Measurements from ENCODE around the gene DRP2.
"Not testable (repeated sequence)": the region's sequence is repeated elsewhere in the genome, so short reads cannot be mapped to it uniquely, and the experiment has no call there.

Gene DRP2, protein sequence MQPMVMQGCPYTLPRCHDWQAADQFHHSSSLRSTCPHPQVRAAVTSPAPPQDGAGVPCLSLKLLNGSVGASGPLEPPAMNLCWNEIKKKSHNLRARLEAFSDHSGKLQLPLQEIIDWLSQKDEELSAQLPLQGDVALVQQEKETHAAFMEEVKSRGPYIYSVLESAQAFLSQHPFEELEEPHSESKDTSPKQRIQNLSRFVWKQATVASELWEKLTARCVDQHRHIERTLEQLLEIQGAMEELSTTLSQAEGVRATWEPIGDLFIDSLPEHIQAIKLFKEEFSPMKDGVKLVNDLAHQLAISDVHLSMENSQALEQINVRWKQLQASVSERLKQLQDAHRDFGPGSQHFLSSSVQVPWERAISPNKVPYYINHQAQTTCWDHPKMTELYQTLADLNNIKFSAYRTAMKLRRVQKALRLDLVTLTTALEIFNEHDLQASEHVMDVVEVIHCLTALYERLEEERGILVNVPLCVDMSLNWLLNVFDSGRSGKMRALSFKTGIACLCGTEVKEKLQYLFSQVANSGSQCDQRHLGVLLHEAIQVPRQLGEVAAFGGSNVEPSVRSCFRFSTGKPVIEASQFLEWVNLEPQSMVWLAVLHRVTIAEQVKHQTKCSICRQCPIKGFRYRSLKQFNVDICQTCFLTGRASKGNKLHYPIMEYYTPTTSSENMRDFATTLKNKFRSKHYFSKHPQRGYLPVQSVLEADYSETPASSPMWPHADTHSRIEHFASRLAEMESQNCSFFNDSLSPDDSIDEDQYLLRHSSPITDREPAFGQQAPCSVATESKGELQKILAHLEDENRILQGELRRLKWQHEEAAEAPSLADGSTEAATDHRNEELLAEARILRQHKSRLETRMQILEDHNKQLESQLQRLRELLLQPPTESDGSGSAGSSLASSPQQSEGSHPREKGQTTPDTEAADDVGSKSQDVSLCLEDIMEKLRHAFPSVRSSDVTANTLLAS

DNA sequence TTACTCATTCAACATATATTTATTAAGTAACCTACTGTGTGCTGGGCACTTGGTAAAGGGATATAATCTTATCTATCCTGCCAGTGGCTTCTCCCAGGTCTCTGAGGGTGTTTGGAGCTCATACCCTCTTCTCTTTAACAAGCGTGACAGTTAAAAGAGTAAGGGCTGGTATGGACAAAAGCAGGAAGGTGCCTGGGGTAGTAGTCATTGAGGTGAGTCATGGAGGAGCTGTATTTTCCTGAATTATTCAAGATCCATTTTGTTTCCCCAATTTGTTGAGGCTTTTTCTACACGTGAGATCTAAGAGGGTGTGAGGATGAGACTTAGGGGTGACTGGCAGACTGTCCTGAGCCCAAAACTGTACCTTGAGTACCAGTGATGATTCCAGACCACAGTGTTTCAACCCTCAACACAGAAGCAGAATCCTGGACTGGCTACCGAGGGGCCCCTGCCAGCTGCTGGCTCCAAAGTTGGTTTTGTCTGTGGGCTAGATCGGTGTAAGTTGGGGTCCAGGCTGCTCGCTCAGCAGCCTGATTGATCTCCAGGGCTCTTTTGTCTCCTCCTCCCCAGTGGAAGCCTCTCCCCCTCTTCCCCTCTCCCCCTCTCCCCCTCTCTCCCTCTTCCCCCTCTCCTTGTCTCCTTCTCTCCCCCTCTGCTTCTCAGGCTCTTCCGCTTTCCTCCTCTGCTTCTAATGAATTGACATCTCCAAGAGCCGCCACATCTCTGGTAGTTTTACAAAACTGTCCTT is at the start of gene DRP2:
Gene DRP2 (plus strand): TSS at position 671 of the 748 bp plus-strand sequence. CDS start 11,862 bp downstream, outside the sequence.
- DNase-seq, result no peak

DNA sequence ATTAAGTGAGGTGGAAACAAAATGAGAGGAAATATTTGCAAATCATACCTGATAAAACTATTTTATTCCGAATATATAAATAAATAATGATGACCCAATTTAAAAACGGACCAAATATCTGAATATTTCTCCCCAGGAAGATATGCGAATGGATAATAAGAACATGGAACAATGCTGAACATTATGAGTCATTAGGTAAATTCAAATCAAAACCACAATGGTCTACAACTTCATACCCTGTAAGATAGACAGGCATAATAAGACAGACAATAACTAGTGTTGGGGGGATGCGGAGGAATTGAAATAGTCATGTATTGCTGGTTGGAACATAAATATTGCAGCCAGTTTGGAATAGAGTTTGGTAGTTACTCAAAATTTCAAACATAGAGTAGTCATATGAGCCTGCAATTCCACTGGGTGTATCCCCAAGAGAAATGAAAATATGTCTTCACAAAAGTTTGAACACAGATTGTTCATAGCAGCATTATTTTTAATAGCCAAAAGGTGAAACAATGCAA is 47.6 kb upstream of the DRP2 start:
- DNase-seq, result no peak

DNA sequence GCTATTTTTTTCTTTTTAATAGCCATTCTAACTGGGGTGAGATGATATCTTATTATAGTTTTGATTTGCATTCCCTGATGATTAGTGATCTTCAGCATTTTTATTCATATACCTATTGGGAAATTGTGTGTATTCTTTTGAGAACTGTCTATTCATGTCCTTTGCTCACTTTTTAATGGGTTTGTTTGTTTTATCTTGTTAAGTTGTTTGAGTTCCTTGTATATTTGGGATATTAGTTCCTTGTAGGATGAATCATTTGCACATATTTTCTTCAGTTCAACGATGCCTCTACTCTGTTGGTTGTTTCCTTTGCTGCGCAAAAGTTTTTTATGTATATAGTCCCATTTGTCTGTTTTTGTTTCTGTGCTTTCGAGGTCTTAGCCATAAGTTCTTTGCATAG is 43.1 kb upstream of the DRP2 start:
- DNase-seq, result no peak

DNA sequence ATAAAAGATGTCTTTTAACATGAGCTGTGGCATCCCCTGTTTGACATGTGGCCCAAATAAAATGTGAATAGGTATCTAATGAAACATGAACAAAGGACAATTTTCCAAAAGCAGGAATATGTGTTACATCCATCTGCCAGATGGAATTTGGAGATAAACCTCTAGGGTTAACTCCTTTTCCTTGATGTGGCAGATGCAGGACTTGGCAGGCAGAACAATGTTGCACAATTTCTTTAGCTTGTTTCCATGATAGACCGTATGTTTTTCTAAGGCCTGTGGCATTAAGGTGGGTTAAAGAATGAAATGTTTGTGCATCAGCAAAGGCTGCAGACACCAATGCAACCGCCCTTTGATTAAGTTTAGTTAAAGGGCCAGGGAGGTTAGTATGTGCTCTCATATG is 34.7 kb upstream of the DRP2 start:
- not testable (repeated sequence) for DNase-seq

DNA sequence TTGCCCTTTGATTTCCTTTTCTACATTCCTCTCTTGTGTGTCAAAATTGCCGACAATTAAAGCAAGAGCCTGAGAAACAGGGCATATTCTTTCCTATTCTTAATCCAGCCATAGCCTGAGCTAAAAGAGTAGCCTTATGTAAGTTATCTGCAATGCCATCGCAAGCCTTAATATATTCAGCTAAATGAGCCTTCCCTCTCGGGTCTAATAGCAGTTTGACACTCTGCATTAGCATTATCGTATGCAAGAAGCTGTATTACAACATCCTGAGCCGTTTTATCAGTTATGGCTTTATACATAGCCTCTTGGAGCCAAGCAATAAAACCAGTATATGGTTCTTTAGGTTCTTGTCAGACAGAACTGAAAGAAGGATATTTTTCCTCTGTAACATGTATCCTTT is 31.6 kb upstream of the DRP2 start:
- not testable (repeated sequence) for DNase-seq

GRCh38 chrX:101190736-101191135 is 28.9 kb upstream of the DRP2 start:
- DNase-seq, result no peak

DNA sequence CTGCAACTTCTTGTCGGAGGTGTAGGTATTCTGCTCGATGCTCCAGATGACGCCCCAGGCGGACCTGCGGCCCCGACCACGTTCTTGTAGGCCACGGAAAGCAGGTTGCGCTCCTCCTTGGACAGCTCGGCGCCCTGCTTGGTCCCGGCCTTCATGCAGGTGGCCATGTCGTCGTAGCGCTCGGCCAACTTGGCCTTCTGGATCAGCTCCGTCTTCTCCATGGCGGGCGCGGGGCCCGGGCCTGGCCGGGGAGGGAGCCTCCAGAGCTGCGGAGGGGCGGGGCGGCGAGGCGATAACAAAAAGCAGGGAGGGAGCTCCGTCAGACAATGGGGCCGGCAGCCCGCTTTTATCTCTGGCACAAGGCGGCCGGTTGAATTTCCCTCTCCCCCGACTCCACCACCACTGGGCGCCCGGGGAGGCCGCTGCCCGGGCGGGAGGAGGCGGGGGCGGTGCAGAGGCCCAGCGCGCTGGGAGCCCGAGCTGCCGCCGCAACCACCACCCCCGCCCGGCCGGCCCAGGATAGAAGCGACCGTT is 28.3 kb upstream of the DRP2 start:
- no peak for DNase-seq

DNA sequence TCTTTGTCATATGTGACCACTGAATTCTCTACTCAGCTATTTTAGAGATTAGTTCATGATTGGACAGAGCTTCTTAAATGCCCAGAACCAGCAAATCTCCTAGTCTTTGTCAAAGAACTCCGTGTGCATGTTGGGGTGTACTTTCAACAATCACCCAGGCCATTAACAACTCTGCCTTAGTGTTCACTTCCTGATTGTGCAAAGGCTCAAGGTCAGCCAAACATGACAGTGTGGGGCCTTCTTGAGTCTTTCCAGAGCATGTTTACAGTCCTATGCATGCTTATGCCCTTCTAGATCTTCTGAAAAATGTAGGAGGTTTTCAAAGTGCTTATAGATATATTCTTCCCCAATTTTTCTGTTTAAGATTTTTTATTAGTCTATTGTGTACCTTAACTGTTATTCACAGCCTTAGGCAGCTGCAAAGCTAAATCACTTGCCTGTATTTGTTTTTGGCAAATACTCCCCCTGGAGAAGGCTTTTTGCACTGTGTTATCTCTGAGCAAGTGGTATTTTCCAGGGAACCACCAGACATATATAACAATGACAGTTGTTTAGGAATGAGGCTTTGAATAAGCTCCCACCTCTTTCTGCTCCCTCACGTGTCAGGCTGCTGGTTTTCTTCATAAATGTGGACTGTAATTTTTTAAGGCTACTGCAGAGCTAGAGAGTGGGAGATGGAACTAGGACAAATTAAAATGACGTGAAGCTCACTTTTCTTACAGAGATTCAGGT is 24.0 kb upstream of the DRP2 start:
- no peak for DNase-seq

- no peak for DNase-seq
Observed at GRCh38 chrX:101203761-101204351, 15.7 kb upstream of the DRP2 start.

GRCh38 chrX:101206471-101206870 is 13.1 kb upstream of the DRP2 start:
- DNase-seq, result no peak

- no peak for DNase-seq
Observed at GRCh38 chrX:101208152-101208905, 11.3 kb upstream of the DRP2 start.

- no peak for DNase-seq
Observed at GRCh38 chrX:101210630-101211029, 9.0 kb upstream of the DRP2 start.

- DNase-seq, result no peak
Observed at GRCh38 chrX:101217689-101218088, 1.9 kb upstream of the DRP2 start.

DNA sequence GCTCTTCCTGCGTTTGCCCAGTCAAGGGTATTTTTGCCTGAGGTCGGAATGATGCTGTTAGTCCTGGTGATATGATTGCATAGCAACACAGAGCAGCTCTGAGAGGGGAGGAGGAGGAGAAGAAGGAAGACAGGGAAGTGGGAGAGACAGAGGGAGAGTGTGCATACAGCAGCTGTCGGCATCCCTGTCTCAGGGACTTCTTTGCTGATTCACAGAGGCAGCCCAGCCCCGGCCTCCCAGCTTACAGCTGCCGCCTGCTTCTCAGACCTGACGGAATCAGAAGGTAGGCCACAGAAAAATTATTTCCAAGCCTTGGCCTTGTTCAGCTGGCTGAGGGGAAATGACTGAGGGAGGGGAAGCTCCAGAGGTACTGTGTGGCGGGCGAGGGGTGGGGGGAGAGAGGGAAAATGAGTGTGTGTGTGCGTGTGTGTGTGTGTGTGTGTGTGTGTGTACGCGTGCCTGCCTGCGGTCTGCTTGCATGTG is 319 bp downstream of the DRP2 start:
- DNase-seq, result no peak

DNA sequence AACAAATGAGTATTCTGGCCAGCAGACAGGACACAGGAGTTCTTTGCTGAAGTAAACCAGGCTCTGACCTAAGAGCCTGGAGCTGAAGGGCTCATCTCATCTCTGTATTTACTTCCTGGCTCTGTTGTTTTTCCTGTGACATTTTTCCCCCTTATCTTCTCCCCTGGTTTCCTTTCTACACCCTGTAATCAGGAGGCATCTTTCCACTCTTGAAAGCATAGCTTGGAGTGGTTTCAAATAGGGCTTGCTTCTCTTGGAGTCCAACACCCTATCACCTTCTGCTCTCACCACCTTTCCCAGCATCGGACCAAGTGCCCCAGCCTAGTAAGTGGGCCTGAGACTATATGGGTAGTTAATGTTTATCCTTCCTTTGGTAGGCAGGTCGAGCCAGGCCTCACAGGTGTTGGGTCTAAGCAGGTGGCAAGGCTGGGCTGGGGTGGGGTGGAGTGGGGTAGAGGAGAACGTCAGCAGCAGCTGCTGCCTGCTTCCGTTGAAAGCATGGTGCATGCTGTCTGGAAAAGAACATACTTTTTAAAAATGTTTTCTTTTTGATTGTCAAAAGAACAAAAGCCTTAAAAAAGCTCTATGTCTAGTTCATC is 1.2 kb downstream of the DRP2 start:
- no peak for DNase-seq

DNA sequence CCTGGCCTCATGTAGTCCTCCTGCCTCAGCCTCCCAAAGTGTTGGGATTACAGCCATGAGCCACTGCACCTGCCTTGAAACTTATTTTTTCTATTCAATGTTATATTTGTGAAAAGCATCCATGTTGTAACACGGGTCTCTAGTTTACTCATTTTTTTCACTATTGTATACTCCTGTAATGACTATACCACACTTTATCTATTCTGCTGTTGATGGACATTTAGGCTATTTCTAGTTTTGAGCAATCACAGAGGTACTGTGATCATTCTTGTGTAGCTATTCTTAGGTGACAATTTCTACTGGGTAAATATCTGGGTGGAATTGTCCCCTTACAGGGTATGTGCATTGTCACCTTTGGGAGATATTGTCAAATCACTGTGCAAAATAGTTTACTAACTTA is 3.6 kb downstream of the DRP2 start:
- no peak for DNase-seq

GRCh38 chrX:101229170-101229569 is 9.6 kb downstream of the DRP2 start:
- DNase-seq, result no peak

DNA sequence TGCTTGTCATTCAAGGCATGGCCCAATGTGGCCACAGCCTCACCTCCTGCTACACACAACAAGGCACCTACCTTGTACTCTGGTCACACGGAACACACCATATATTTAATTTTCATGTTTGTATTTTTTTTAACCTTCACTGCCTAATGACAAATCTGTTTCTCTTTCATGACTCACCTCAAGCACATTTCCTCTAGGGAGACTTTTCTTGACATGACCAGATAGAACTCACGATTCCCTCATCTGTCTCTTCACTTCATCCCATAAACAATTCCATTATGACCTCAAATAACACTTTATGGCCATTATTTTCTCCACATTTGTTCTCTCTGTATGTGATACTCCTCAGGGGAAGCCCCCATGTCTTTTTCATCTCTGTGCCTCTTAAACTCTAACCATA is 11.1 kb downstream of the DRP2 start:
- DNase-seq, result no peak

DNA sequence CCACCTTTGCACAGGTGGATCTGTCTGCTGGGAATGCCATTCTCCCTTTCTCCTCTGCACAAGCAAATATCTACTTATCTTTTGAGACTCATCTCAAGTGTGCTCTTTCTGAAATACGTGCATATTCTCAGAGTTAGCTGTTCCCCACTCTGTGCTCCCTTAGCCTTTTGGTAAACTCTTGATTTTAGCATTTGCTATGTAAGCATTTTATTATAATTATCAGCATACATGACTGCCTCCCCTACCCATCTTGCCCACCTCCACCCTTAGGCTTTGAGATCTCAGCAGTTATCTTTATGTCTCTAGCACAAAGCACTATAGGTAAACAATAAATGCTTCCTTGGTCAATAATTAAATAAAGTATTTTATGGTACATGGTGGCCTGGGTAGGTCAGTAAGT is 11.5 kb downstream of the DRP2 start:
- no peak for DNase-seq

DNA sequence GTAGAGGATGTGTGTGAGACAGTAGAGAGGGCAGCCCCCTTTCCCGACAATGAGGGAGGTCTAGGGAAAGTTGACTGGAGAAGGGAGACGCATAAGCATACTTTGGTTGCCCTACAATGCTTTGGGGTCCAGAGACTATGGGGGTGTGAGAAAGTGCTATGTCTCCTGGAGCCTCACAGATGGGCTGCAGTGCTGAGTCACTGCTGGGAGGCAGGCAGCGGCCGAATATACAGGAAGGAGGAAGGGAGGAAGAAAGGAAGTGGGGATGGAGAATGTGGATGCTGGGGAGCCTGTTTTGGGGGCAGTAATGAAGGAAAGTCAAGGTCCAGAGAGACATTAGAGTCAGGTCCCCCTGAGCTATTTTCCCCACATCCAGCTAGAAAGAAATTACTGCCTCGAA is 12.7 kb downstream of the DRP2 start:
- no peak for DNase-seq
